ENCODE data around the gene KSR2. TPM values are rescaled to one million over a fixed set of nuclear protein-coding genes. Genes with fewer than 3 reads are reported as not detected.

KSR2 gene
- total RNA-seq, 1 donor from 2014 or later = 0.25 TPM

GRCh38 chr12:117517219-117517739, 451.5 kb downstream of the KSR2 start:
- Histone ChIP-seq H3K36me3 (no peaks in the 10 kb centered on the region), H3K27me3 (no peaks in the 10 kb centered on the region), H3K4me3 (no peak overlapping the region), H3K27ac (no peak overlapping the region), H3K4me1 (no peaks in the 10 kb centered on the region), H3K9me3 (no peaks in the 10 kb centered on the region)
- TF ChIP-seq, protein P1, sequence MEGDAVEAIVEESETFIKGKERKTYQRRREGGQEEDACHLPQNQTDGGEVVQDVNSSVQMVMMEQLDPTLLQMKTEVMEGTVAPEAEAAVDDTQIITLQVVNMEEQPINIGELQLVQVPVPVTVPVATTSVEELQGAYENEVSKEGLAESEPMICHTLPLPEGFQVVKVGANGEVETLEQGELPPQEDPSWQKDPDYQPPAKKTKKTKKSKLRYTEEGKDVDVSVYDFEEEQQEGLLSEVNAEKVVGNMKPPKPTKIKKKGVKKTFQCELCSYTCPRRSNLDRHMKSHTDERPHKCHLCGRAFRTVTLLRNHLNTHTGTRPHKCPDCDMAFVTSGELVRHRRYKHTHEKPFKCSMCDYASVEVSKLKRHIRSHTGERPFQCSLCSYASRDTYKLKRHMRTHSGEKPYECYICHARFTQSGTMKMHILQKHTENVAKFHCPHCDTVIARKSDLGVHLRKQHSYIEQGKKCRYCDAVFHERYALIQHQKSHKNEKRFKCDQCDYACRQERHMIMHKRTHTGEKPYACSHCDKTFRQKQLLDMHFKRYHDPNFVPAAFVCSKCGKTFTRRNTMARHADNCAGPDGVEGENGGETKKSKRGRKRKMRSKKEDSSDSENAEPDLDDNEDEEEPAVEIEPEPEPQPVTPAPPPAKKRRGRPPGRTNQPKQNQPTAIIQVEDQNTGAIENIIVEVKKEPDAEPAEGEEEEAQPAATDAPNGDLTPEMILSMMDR (IDR thresholded peaks at IDR 0.05) = no peak
- no peak for TF ChIP-seq POLR2A (IDR thresholded peaks at IDR 0.05)
- no peak for TF ChIP-seq POLR2AphosphoS5 (IDR thresholded peaks at IDR 0.05; ENCODE audit: insufficient read depth in 1 of 2, low read depth in 1 of 2)
- intact Hi-C loops (cut with DNase I) = no loop called here
- no peak for DNase-seq (ENCODE audit: extremely low spot score in 2 of 2)

GRCh38 chr12:117516034-117516433, 452.8 kb downstream of the KSR2 start:
- intact Hi-C loops (cut with DNase I) = no loop called here
- no peak overlapping the region for H3K4me3 ChIP-seq
- DNase-seq (ENCODE audit: extremely low spot score in 2 of 2) = no peak
- H3K27me3 ChIP-seq = no peaks in the 10 kb centered on the region
- TF ChIP-seq, protein P1 (IDR thresholded peaks at IDR 0.05) = no peak
- no peak for TF ChIP-seq POLR2AphosphoS5 (IDR thresholded peaks at IDR 0.05; ENCODE audit: insufficient read depth in 1 of 2, low read depth in 1 of 2)
- TF ChIP-seq POLR2A (IDR thresholded peaks at IDR 0.05) = no peak
- H3K36me3 ChIP-seq = no peaks in the 10 kb centered on the region
- no peak overlapping the region for H3K27ac ChIP-seq
- no peaks in the 10 kb centered on the region for H3K9me3 ChIP-seq
- H3K4me1 ChIP-seq = no peaks in the 10 kb centered on the region

- DNase-seq (ENCODE audit: extremely low spot score in 2 of 2) = no peak
- Histone ChIP-seq H3K27ac (no peak overlapping the region), H3K4me3 (no peak overlapping the region), H3K9me3 (no peaks in the 10 kb centered on the region), H3K4me1 (no peaks in the 10 kb centered on the region), H3K27me3 (no peaks in the 10 kb centered on the region), H3K36me3 (no peaks in the 10 kb centered on the region)
- TF ChIP-seq POLR2A (IDR thresholded peaks at IDR 0.05) (no peak), POLR2AphosphoS5 (IDR thresholded peaks at IDR 0.05; ENCODE audit: insufficient read depth in 1 of 2, low read depth in 1 of 2) (no peak)
- TF ChIP-seq, protein P1 (IDR thresholded peaks at IDR 0.05) = no peak
- intact Hi-C loops (cut with DNase I) = no loop called here
Observed at GRCh38 chr12:117514016-117514415, 454.8 kb downstream of the KSR2 start.

- no peak overlapping the region for H3K4me3 ChIP-seq
- H3K9me3 ChIP-seq = no peaks in the 10 kb centered on the region
- no peak for DNase-seq (ENCODE audit: extremely low spot score in 2 of 2)
- no peaks in the 10 kb centered on the region for H3K36me3 ChIP-seq
- TF ChIP-seq, protein P1 (IDR thresholded peaks at IDR 0.05) = no peak
- TF ChIP-seq POLR2A (IDR thresholded peaks at IDR 0.05) (no peak), POLR2AphosphoS5 (IDR thresholded peaks at IDR 0.05; ENCODE audit: insufficient read depth in 1 of 2, low read depth in 1 of 2) (no peak)
- no peak overlapping the region for H3K27ac ChIP-seq
- H3K27me3 ChIP-seq = no peaks in the 10 kb centered on the region
- intact Hi-C loops (cut with DNase I) = no loop called here
- no peaks in the 10 kb centered on the region for H3K4me1 ChIP-seq
Observed at GRCh38 chr12:117513353-117513752, 455.4 kb downstream of the KSR2 start.

GRCh38 chr12:117508468-117508867, 460.3 kb downstream of the KSR2 start:
- no peak for DNase-seq (ENCODE audit: extremely low spot score in 2 of 2)
- H3K27me3 ChIP-seq = no peaks in the 10 kb centered on the region
- intact Hi-C loops (cut with DNase I) = no loop called here
- H3K4me1 ChIP-seq = no peaks in the 10 kb centered on the region
- TF ChIP-seq POLR2A (IDR thresholded peaks at IDR 0.05) = no peak
- TF ChIP-seq, protein P1 (IDR thresholded peaks at IDR 0.05) = no peak
- no peak for TF ChIP-seq POLR2AphosphoS5 (IDR thresholded peaks at IDR 0.05; ENCODE audit: insufficient read depth in 1 of 2, low read depth in 1 of 2)
- no peaks in the 10 kb centered on the region for H3K36me3 ChIP-seq
- no peak overlapping the region for H3K4me3 ChIP-seq
- H3K9me3 ChIP-seq = no peaks in the 10 kb centered on the region
- no peak overlapping the region for H3K27ac ChIP-seq
